Measurements from ENCODE around the gene PCDH9. TPM values are rescaled to one million over a fixed set of nuclear protein-coding genes. Genes with fewer than 3 reads are reported as not detected.

The PCDH9 gene
- total and polyA plus RNA-seq, 7 experiments from 2014 or later: 0.08 to 1.3 (median 0.21) TPM

DNA sequence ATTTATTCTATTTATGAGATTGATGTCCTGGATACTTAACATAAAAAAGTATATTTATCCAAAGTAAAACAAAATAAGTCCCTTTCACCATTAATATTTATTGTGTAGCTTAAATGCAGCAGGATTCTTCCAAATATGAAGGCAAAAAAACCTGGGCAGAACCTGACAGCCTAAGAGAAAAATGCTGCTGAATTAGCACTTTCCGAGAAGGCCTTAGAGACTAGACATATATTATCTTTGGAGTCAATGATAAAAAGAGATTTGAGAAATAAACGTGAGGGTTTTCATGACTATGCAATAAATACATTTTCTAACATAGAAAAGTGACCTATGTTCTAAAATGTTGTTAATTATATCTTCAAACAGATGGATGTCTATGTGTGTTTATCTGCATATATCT lies 566.9 kb downstream of the PCDH9 start:
- Mint-ChIP-seq H3K27ac (no peak overlapping the region), H3K9me3 (peaks cover 0 to 3% (median 0%) of the 10 kb centered on the region in 11 donors), H3K4me1 (no peaks in the 10 kb centered on the region), H3K4me3 (no peak overlapping the region), H3K36me3 (no peaks in the 10 kb centered on the region), H3K27me3 (no peaks in the 10 kb centered on the region)
- Histone ChIP-seq H3K4me3 (ENCODE audit: low read length) (no peak overlapping the region), H3K27me3 (ENCODE audit: control insufficient read depth in 2 of 2, insufficient read depth in 2 of 2, low read length in 2 of 2) (no peaks in the 10 kb centered on the region), H3K9me3 (ENCODE audit: control insufficient read depth in 2 of 3, low read length in 3 of 3) (no peaks in the 10 kb centered on the region), H3K36me3 (ENCODE audit: control insufficient read depth in 2 of 3, insufficient read depth in 3 of 3, low read length in 3 of 3) (no peaks in the 10 kb centered on the region), H3K27ac (ENCODE audit: low read depth, low read length) (no peak overlapping the region), H3K4me1 (ENCODE audit: control insufficient read depth in 2 of 2, insufficient read depth in 2 of 2, low read length in 2 of 2) (no peaks in the 10 kb centered on the region)
- CTCF ChIA-PET: no interaction called here
- intact Hi-C loops (cut with micrococcal nuclease): no loop called here
- ATAC-seq (no peak), DNase-seq (no peak)
- POLR2A ChIA-PET: no interaction called here

DNA sequence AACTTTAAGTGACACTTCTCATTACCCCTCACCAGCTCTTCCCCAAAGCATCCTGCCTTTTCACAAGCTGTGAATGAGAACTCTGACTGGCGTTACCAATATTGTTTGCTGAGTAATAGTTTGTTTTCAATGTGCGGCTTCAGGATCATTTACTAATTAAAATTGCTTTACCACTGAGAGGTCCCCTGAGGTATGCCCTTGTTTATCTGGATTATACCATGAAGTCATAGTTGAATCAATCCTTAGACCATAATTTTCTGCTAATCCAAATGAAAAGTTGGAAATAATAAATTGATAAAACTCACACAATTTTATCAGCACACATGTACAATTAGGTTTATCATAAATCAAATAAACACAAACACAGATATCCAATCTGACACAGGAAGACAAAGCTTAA lies 568.8 kb downstream of the PCDH9 start:
- Mint-ChIP-seq H3K27me3 (no peaks in the 10 kb centered on the region), H3K27ac (no peak overlapping the region), H3K4me3 (no peak overlapping the region), H3K36me3 (no peaks in the 10 kb centered on the region), H3K9me3 (peaks cover 0 to 3% (median 0%) of the 10 kb centered on the region in 11 donors), H3K4me1 (no peaks in the 10 kb centered on the region)
- intact Hi-C loops (cut with micrococcal nuclease): no loop called here
- Histone ChIP-seq H3K36me3 (ENCODE audit: control insufficient read depth in 2 of 3, insufficient read depth in 3 of 3, low read length in 3 of 3) (no peaks in the 10 kb centered on the region), H3K4me3 (ENCODE audit: low read length) (no peak overlapping the region), H3K9me3 (ENCODE audit: control insufficient read depth in 2 of 3, low read length in 3 of 3) (no peaks in the 10 kb centered on the region), H3K4me1 (ENCODE audit: control insufficient read depth in 2 of 2, insufficient read depth in 2 of 2, low read length in 2 of 2) (no peaks in the 10 kb centered on the region), H3K27ac (ENCODE audit: low read depth, low read length) (no peak overlapping the region), H3K27me3 (ENCODE audit: control insufficient read depth in 2 of 2, insufficient read depth in 2 of 2, low read length in 2 of 2) (no peaks in the 10 kb centered on the region)
- ChIA-PET CTCF (no interaction called here), POLR2A (no interaction called here)
- ATAC-seq (no peak), DNase-seq (no peak)

DNA sequence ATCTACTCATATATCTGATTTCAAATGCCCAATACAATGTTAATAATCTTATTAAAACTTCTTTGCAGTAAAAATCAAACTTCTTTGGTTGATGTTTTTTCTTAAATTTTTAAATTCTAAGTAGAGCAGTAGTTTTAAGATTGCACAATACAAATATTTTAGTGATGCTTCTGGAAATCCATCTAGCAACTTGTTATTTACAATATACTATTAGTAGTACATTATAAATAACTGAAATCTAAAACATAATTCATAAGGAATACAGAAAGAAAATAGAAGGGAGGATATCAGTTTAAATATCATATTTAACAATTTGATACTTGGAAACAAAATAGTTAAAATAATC lies 569.7 kb downstream of the PCDH9 start:
- DNase-seq (no peak), ATAC-seq (no peak)
- Mint-ChIP-seq H3K4me1 (no peaks in the 10 kb centered on the region), H3K9me3 (peaks cover 0 to 3% (median 0%) of the 10 kb centered on the region in 11 donors), H3K36me3 (no peaks in the 10 kb centered on the region), H3K27me3 (no peaks in the 10 kb centered on the region), H3K27ac (no peak overlapping the region), H3K4me3 (no peak overlapping the region)
- Histone ChIP-seq H3K36me3 (ENCODE audit: control insufficient read depth in 2 of 3, insufficient read depth in 3 of 3, low read length in 3 of 3) (no peaks in the 10 kb centered on the region), H3K4me1 (ENCODE audit: control insufficient read depth in 2 of 2, insufficient read depth in 2 of 2, low read length in 2 of 2) (no peaks in the 10 kb centered on the region), H3K4me3 (ENCODE audit: low read length) (no peak overlapping the region), H3K9me3 (ENCODE audit: control insufficient read depth in 2 of 3, low read length in 3 of 3) (no peaks in the 10 kb centered on the region), H3K27me3 (ENCODE audit: control insufficient read depth in 2 of 2, insufficient read depth in 2 of 2, low read length in 2 of 2) (no peaks in the 10 kb centered on the region), H3K27ac (ENCODE audit: low read depth, low read length) (no peak overlapping the region)
- intact Hi-C loops (cut with micrococcal nuclease): no loop called here
- ChIA-PET POLR2A (no interaction called here), CTCF (no interaction called here)

DNA sequence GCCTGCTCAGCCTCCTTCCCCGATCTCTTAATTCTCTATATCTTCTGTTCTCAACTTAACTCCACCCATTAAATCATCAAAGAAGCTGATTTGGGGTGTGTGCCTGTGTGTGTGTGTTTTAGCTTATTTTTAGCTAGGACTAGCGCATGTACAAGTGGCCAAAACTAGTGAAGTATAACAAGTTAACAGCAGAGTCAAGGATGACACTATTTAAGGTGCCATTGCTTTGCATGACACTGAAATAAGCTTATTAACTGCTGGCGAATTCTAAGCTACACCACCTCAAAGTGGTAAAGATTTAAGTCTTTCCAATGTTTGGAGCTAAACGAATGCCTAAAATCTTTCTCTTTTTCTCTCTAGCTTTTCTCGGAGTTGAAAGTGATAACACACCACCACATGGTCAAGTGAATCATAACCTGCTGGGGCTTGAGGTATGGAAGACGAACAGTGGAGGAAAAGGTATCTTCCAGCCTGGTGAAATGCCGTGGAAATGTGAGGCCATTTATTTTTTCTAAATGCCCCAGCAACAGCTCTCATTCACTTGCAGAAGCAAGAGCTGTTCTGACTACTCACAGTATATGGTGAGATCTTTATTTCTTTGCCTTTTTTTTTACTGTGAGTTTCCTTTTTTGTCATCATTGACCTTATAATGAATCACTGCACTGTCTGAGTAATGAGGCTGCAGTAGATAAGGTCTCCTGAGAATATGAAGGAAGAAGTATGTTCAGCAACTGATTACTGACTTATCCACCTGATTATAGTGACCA lies 570.3 kb downstream of the PCDH9 start:
- Mint-ChIP-seq H3K27me3 (no peaks in the 10 kb centered on the region), H3K9me3 (peaks cover 0 to 3% (median 0%) of the 10 kb centered on the region in 11 donors), H3K27ac (peak overlapping the region in 1 of 9 donors; percentile 2), H3K4me1 (no peaks in the 10 kb centered on the region), H3K4me3 (no peak overlapping the region), H3K36me3 (no peaks in the 10 kb centered on the region)
- ChIA-PET POLR2A (no interaction called here), CTCF (no interaction called here)
- no peak for DNase-seq
- intact Hi-C loops (cut with micrococcal nuclease): no loop called here
- no peak for ATAC-seq
- H3K27me3 ChIP-seq (ENCODE audit: control insufficient read depth in 2 of 2, insufficient read depth in 2 of 2, low read length in 2 of 2): no peaks in the 10 kb centered on the region
- H3K27ac ChIP-seq (ENCODE audit: low read depth, low read length): no peak overlapping the region
- H3K9me3 ChIP-seq (ENCODE audit: control insufficient read depth in 2 of 3, low read length in 3 of 3): no peaks in the 10 kb centered on the region
- H3K4me1 ChIP-seq (ENCODE audit: control insufficient read depth in 2 of 2, insufficient read depth in 2 of 2, low read length in 2 of 2): no peaks in the 10 kb centered on the region
- H3K36me3 ChIP-seq (ENCODE audit: control insufficient read depth in 2 of 3, insufficient read depth in 3 of 3, low read length in 3 of 3): no peaks in the 10 kb centered on the region
- no peak overlapping the region for H3K4me3 ChIP-seq (ENCODE audit: low read length)

DNA sequence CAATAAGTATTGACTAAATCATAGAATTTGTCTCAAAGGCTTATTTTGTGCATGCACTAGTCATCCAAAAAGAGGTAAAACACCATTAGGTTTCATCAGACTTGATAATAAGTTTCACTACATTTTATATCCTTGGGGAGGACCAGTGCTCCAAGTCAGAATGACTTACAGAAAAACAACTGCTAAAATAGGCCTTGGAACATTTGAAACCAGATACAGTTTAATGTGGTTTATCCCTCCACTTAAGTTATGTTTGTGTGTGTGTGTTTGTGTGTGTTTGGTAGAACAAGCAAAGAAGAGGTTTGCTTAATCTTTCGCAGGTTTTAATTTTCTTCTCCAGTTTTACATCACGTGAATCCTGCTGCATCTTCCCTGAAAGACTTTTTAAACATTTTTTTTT lies 570.9 kb downstream of the PCDH9 start:
- ChIA-PET CTCF (no interaction called here), POLR2A (no interaction called here)
- intact Hi-C loops (cut with micrococcal nuclease): no loop called here
- Histone ChIP-seq H3K4me1 (ENCODE audit: control insufficient read depth in 2 of 2, insufficient read depth in 2 of 2, low read length in 2 of 2) (no peaks in the 10 kb centered on the region), H3K36me3 (ENCODE audit: control insufficient read depth in 2 of 3, insufficient read depth in 3 of 3, low read length in 3 of 3) (no peaks in the 10 kb centered on the region), H3K27ac (ENCODE audit: low read depth, low read length) (no peak overlapping the region), H3K4me3 (ENCODE audit: low read length) (no peak overlapping the region), H3K27me3 (ENCODE audit: control insufficient read depth in 2 of 2, insufficient read depth in 2 of 2, low read length in 2 of 2) (no peaks in the 10 kb centered on the region), H3K9me3 (ENCODE audit: control insufficient read depth in 2 of 3, low read length in 3 of 3) (no peaks in the 10 kb centered on the region)
- Mint-ChIP-seq H3K36me3 (no peaks in the 10 kb centered on the region), H3K4me1 (no peaks in the 10 kb centered on the region), H3K27ac (peak overlapping the region in 1 of 9 donors; percentile 2), H3K27me3 (no peaks in the 10 kb centered on the region), H3K4me3 (no peak overlapping the region), H3K9me3 (no peaks in the 10 kb centered on the region)
- ATAC-seq: no peak
- no peak for DNase-seq

DNA sequence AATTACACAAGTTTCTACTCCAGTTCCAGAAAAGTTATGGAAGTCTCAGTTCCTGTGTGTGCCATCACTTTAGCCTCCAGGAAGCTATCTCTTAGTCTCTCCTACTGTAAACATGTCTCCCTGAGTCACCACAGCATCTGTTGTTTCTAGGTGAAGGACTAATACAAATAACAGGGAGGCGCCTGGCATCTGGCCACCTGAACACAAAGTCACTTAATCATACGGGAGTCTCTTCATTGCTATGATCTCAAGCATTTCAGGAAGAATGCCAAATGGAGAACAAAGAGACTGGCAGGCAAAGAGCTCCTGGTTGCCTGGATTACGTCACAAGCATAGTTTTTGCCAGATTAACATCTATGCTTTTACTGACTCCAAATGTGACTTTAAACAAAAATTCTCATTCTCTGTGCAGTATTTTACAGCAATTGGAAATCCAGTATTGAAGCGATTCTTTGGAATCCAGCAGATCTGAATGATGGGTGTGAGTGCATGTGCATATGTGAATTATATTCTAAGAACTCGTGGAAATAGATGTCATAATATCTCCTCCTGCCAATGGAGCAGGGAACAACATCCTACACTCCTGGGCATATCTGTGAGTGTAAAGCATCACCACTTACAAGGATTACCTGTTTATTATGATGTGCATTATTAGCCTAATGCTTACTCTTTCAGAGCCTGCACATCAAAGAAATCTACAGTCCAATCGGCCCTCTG lies 572.8 kb downstream of the PCDH9 start:
- H3K4me3 Mint-ChIP-seq: no peak overlapping the region
- H3K9me3 ChIP-seq (ENCODE audit: control insufficient read depth in 2 of 3, low read length in 3 of 3): no peaks in the 10 kb centered on the region
- intact Hi-C loops (cut with micrococcal nuclease): no loop called here
- H3K4me1 ChIP-seq (ENCODE audit: control insufficient read depth in 2 of 2, insufficient read depth in 2 of 2, low read length in 2 of 2): no peaks in the 10 kb centered on the region
- H3K4me3 ChIP-seq (ENCODE audit: low read length): no peak overlapping the region
- no peaks in the 10 kb centered on the region for H3K4me1 Mint-ChIP-seq
- ChIA-PET CTCF (no interaction called here), POLR2A (no interaction called here)
- no peaks in the 10 kb centered on the region for H3K27me3 ChIP-seq (ENCODE audit: control insufficient read depth in 2 of 2, insufficient read depth in 2 of 2, low read length in 2 of 2)
- no peaks in the 10 kb centered on the region for H3K36me3 ChIP-seq (ENCODE audit: control insufficient read depth in 2 of 3, insufficient read depth in 3 of 3, low read length in 3 of 3)
- H3K27ac ChIP-seq (ENCODE audit: low read depth, low read length): no peak overlapping the region
- H3K27me3 Mint-ChIP-seq: no peaks in the 10 kb centered on the region
- peaks cover 0 to 12% (median 0%) of the 10 kb centered on the region in 11 donors for H3K9me3 Mint-ChIP-seq
- no peaks in the 10 kb centered on the region for H3K36me3 Mint-ChIP-seq
- DNase-seq (no peak), ATAC-seq (no peak)
- no peak overlapping the region for H3K27ac Mint-ChIP-seq
